Trophoblast cell (in vitro differentiated cells and primary cell): ENCODE measurements around the gene SPRY2.

Experiments
- DNase-seq, 2 donors: peaks; one replicate each; pipeline ENCODE4 v3.0.0-alpha.2; 2016
- H2AFZ ChIP-seq: 2 replicates; pipeline ENCODE4 v1.6.1; 2013; ENCODE audit warnings: low read length, moderate library complexity, mild to moderate bottlenecking; ENCODE audit not compliant: insufficient read depth, poor library complexity
- H2AK5ac ChIP-seq: 2 replicates; pipeline ENCODE4 v1.6.1; 2013; ENCODE audit warnings: mild to moderate bottlenecking, low read length
- H2BK120ac ChIP-seq: 2 replicates; pipeline ENCODE4 v1.6.1; 2013; ENCODE audit warnings: low read length, mild to moderate bottlenecking, moderate library complexity; ENCODE audit not compliant: insufficient read depth, poor library complexity
- H2BK12ac ChIP-seq: 2 replicates; pipeline ENCODE4 v1.6.1; 2013; ENCODE audit warnings: mild to moderate bottlenecking, low read length, moderate library complexity
- H2BK5ac ChIP-seq: 2 replicates; pipeline ENCODE4 v1.6.1; 2013; ENCODE audit warnings: low read length, low read depth, moderate library complexity, mild to moderate bottlenecking; ENCODE audit not compliant: poor library complexity
- H3K14ac ChIP-seq: 2 replicates; pipeline ENCODE4 v1.6.1; 2013; ENCODE audit warnings: mild to moderate bottlenecking, low read length
- H3K18ac ChIP-seq: 2 replicates; pipeline ENCODE4 v1.6.1; 2013; ENCODE audit warnings: mild to moderate bottlenecking, low read length
- H3K23ac ChIP-seq: 2 replicates; pipeline ENCODE4 v1.6.1; 2013; ENCODE audit warnings: low read length
- H3K27ac ChIP-seq: 2 replicates; pipeline ENCODE4 v1.5.1; 2013; ENCODE audit warnings: low read depth, mild to moderate bottlenecking, inconsistent platforms, low read length, moderate library complexity
- H3K27me3 ChIP-seq: 2 replicates; pipeline ENCODE4 v1.6.1; 2013; ENCODE audit warnings: inconsistent platforms, mild to moderate bottlenecking, low read length, moderate library complexity; ENCODE audit not compliant: insufficient read depth
- H3K36me3 ChIP-seq, 2 experiments: 1 replicate in 1 of 2; 2 replicates in 1 of 2; pipeline ENCODE4 v1.6.1; 2013; ENCODE audit warnings: low read length in 2 of 2, mild to moderate bottlenecking in 2 of 2, moderate library complexity in 1 of 2; ENCODE audit not compliant: insufficient read depth in 2 of 2, control insufficient read depth in 1 of 2
- H3K4ac ChIP-seq: 2 replicates; pipeline ENCODE4 v1.6.1; 2013; ENCODE audit warnings: low read depth, mild to moderate bottlenecking, low read length, moderate library complexity
- H3K4me1 ChIP-seq, 2 experiments: 1 replicate in 1 of 2; 2 replicates in 1 of 2; pipeline ENCODE4 v1.6.1; 2013; ENCODE audit warnings: low read length in 2 of 2, mild to moderate bottlenecking in 2 of 2, moderate library complexity in 1 of 2; ENCODE audit not compliant: insufficient read depth in 2 of 2, control insufficient read depth in 1 of 2
- H3K4me2 ChIP-seq: 2 replicates; pipeline ENCODE4 v1.6.1; 2013; ENCODE audit warnings: inconsistent platforms, mild to moderate bottlenecking, low read length, moderate library complexity
- H3K4me3 ChIP-seq: 2 replicates; pipeline ENCODE4 v1.5.1; 2013; ENCODE audit warnings: mild to moderate bottlenecking, low read depth, low read length, inconsistent platforms
- H3K79me1 ChIP-seq: one replicate; pipeline ENCODE4 v1.6.1; 2013; ENCODE audit warnings: low read length
- H3K79me2 ChIP-seq: 2 replicates; pipeline ENCODE4 v1.6.1; 2013; ENCODE audit warnings: low read length, mild to moderate bottlenecking; ENCODE audit not compliant: control insufficient read depth, insufficient read depth, poor library complexity
- H3K9ac ChIP-seq: 2 replicates; pipeline ENCODE4 v1.6.1; 2013; ENCODE audit warnings: mild to moderate bottlenecking, low read length
- H3K9me3 ChIP-seq: 2 replicates; pipeline ENCODE4 v1.6.1; 2013; ENCODE audit warnings: low read depth, mild to moderate bottlenecking, control low read depth, inconsistent platforms, low read length; ENCODE audit not compliant: insufficient read depth
- H4K12ac ChIP-seq: 2 replicates; pipeline ENCODE4 v1.6.1; 2013; ENCODE audit warnings: low read depth, mild to moderate bottlenecking, low read length, moderate library complexity
- H4K8ac ChIP-seq: 2 replicates; pipeline ENCODE4 v1.6.1; 2013; ENCODE audit warnings: low read depth, mild to moderate bottlenecking, low read length, moderate library complexity
- H4K91ac ChIP-seq: one replicate; pipeline ENCODE4 v1.6.1; 2013; ENCODE audit warnings: low read depth, mild to moderate bottlenecking, low read length, moderate library complexity
- WGBS: extraction: QIAGEN DNeasy Blood & Tissue Kit; methylation state at CpG from one replicate; pipeline ENCODE4 v1.1.7; 2013; ENCODE audit warnings: missing lambda C conversion rate; ENCODE audit not compliant: insufficient read length, insufficient coverage; ENCODE audit errors: extremely low coverage; 5-methylcytosine and 5-hydroxymethylcytosine counted together

Gene SPRY2

GRCh38 chr13:80339563-80339911 lies 1.4 kb downstream of the SPRY2 start:
- H4K8ac ChIP-seq: peak overlapping the region; percentile 3
- peak overlapping the region; percentile 72 for H3K4me2 ChIP-seq
- no peak overlapping the region for H2BK120ac ChIP-seq
- H2AFZ ChIP-seq: no peak overlapping the region
- H3K4me1 ChIP-seq: peaks cover 0 to 13% of the 10 kb centered on the region in 2 experiments
- no peak overlapping the region for H2BK12ac ChIP-seq
- H3K9ac ChIP-seq: peak overlapping the region; percentile 83
- peaks cover 10 to 12% of the 10 kb centered on the region in 2 experiments for H3K36me3 ChIP-seq
- peak overlapping the region; percentile 92 for H3K14ac ChIP-seq
- H2AK5ac ChIP-seq: no peak overlapping the region
- no peaks in the 10 kb centered on the region for H3K9me3 ChIP-seq
- H3K79me2 ChIP-seq: peaks cover 26% of the 10 kb centered on the region
- H3K18ac ChIP-seq: peak overlapping the region; percentile 20
- peak overlapping the region; percentile 65 for H3K4ac ChIP-seq
- no peak overlapping the region for H4K12ac ChIP-seq
- H3K4me3 ChIP-seq: peak overlapping the region; percentile 84
- no peak overlapping the region for H3K23ac ChIP-seq
- no peak for DNase-seq
- H2BK5ac ChIP-seq: peak overlapping the region; percentile 18
- WGBS: no CpG with 5 or more reads among the region's 8 CpGs
- peaks cover 22% of the 10 kb centered on the region for H3K79me1 ChIP-seq
- H3K27me3 ChIP-seq: no peaks in the 10 kb centered on the region
- H4K91ac ChIP-seq: no peak overlapping the region
- peak overlapping the region; percentile 95 for H3K27ac ChIP-seq

GRCh38 chr13:80338781-80339562 lies 2.0 kb downstream of the SPRY2 start:
- Histone ChIP-seq H4K91ac (peak overlapping the region; percentile 15), H4K12ac (no peak overlapping the region), H2BK5ac (peak overlapping the region; percentile 45), H3K23ac (no peak overlapping the region), H2BK12ac (no peak overlapping the region), H3K14ac (peak overlapping the region; percentile 82), H2AFZ (no peak overlapping the region), H3K9ac (peak overlapping the region; percentile 83), H3K9me3 (no peaks in the 10 kb centered on the region), H2AK5ac (no peak overlapping the region), H2BK120ac (peak overlapping the region; percentile 21), H3K4me1 (peaks cover 0 to 13% of the 10 kb centered on the region in 2 experiments), H3K4me2 (peak overlapping the region; percentile 72), H3K4me3 (peak overlapping the region; percentile 84), H3K79me1 (peaks cover 22% of the 10 kb centered on the region), H3K4ac (peak overlapping the region; percentile 90), H3K27me3 (no peaks in the 10 kb centered on the region), H4K8ac (peak overlapping the region; percentile 46), H3K36me3 (peaks cover 11 to 12% of the 10 kb centered on the region in 2 experiments), H3K18ac (peak overlapping the region; percentile 81), H3K27ac (peak overlapping the region; percentile 20), H3K79me2 (peaks cover 26% of the 10 kb centered on the region)
- no CpG with 5 or more reads among the region's 40 CpGs for WGBS
- DNase-seq: peak in 1 of 2 donors; percentile 31

- peaks cover 0 to 10% of the 10 kb centered on the region in 2 experiments for H3K4me1 ChIP-seq
- H4K91ac ChIP-seq: no peak overlapping the region
- no peak overlapping the region for H2AFZ ChIP-seq
- peak overlapping the region; percentile 42 for H3K4me2 ChIP-seq
- no CpG with 5 or more reads among the region's 26 CpGs for WGBS
- H3K27me3 ChIP-seq: no peaks in the 10 kb centered on the region
- H4K8ac ChIP-seq: no peak overlapping the region
- no peak overlapping the region for H4K12ac ChIP-seq
- no peak overlapping the region for H3K23ac ChIP-seq
- H3K4ac ChIP-seq: peak overlapping the region; percentile 18
- peaks cover 26% of the 10 kb centered on the region for H3K79me2 ChIP-seq
- no peak overlapping the region for H2BK12ac ChIP-seq
- no peak overlapping the region for H2AK5ac ChIP-seq
- H3K14ac ChIP-seq: no peak overlapping the region
- peak overlapping the region; percentile 48 for H3K4me3 ChIP-seq
- H2BK120ac ChIP-seq: no peak overlapping the region
- peaks cover 12 to 14% of the 10 kb centered on the region in 2 experiments for H3K36me3 ChIP-seq
- peaks cover 20% of the 10 kb centered on the region for H3K79me1 ChIP-seq
- H3K9ac ChIP-seq: no peak overlapping the region
- H2BK5ac ChIP-seq: no peak overlapping the region
- no peak for DNase-seq
- no peak overlapping the region for H3K27ac ChIP-seq
- no peaks in the 10 kb centered on the region for H3K9me3 ChIP-seq
- no peak overlapping the region for H3K18ac ChIP-seq
These were observed 3.4 kb downstream of the SPRY2 start for GRCh38 chr13:80337288-80338081.

- Histone ChIP-seq H2BK12ac (no peak overlapping the region), H3K27me3 (no peaks in the 10 kb centered on the region), H3K79me2 (peaks cover 26% of the 10 kb centered on the region), H3K4ac (no peak overlapping the region), H3K14ac (no peak overlapping the region), H3K4me2 (peak overlapping the region; percentile 42), H3K9me3 (no peaks in the 10 kb centered on the region), H4K12ac (no peak overlapping the region), H4K91ac (no peak overlapping the region), H3K79me1 (peaks cover 20% of the 10 kb centered on the region), H3K36me3 (peaks cover 12 to 14% of the 10 kb centered on the region in 2 experiments), H3K4me3 (peak overlapping the region; percentile 48), H2AFZ (no peak overlapping the region), H2BK120ac (no peak overlapping the region), H3K9ac (no peak overlapping the region), H3K4me1 (peaks cover 0 to 10% of the 10 kb centered on the region in 2 experiments), H3K18ac (no peak overlapping the region), H4K8ac (no peak overlapping the region), H3K23ac (no peak overlapping the region), H2AK5ac (no peak overlapping the region), H3K27ac (no peak overlapping the region), H2BK5ac (no peak overlapping the region)
- WGBS: no CpG with 5 or more reads among the region's 9 CpGs
- no peak for DNase-seq
These were observed 4.1 kb downstream of the SPRY2 start for GRCh38 chr13:80336776-80337287.
